Measurements from ENCODE around the gene SAPCD1. TPM values are rescaled to one million over a fixed set of nuclear protein-coding genes. Genes with fewer than 3 reads are reported as not detected.

SAPCD1 gene
- polyA plus RNA-seq, 1 of the 3 experiments (the other 2 are of a cell fraction), result 5.9 TPM

DNA sequence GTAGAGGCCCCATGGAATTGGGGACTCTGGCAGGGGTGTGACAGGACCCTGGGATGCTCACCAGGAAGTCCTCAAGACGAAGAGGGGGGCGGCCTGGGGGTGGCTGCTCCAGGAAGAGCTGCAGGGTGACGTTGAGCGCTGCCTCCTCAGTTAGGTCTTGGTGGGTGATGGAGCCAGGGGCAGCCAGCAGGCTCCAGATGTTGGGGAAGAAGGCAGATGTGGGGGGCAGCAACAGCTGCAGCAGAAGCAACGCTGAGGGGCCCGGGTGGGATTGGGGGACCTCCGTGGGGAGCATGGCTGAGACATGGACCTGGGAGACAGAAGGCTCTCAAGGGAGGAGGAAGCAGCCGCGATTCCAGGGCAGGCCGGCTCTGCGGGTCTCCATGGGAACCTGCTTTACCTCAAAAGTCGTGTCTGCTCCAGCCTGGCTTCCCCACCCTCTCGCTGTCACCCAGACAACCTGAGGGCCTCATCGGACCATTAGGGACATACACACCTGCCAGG, 14.1 kb downstream of the SAPCD1 start:
- TF ChIP-seq GABPA (IDR thresholded peaks at IDR 0.05; ENCODE audit: low read depth), result no peak
- Histone ChIP-seq H3K4me1 (ENCODE audit: control insufficient read depth in 1 of 2, insufficient read depth in 2 of 2, low read depth in 1 of 2, low read length in 1 of 2) (peaks cover 9 to 10% of the 10 kb centered on the region in 2 experiments; a peak in 2 of 4 replicates), H3K9me3 (no peaks in the 10 kb centered on the region), H3K9me2 (no peaks in the 10 kb centered on the region), H4K20me1 (ENCODE audit: insufficient read depth) (no peaks in the 10 kb centered on the region), H3K4me2 (peak overlapping the region; percentile 69), H3K9ac (0 out of 2 replicates have a peak overlapping the region, but pooled peaks have one; percentile 23), H3F3A (replicated peaks; ENCODE audit: insufficient read depth) (peaks cover 3% of the 10 kb centered on the region), H3K79me2 (ENCODE audit: insufficient read depth) (no peaks in the 10 kb centered on the region), H3K27me3 (ENCODE audit: insufficient read depth) (no peaks in the 10 kb centered on the region), H3K4me3 (ENCODE audit: low read depth in 2 of 2, low read length in 1 of 2) (no peak overlapping the region), H2AFZ (ENCODE audit: low read depth) (no peak overlapping the region), H3K27ac (ENCODE audit: low read depth in 2 of 2, low read length in 1 of 2) (no peak overlapping the region), H3K36me3 (replicated peaks in 1 of 2; ENCODE audit: control insufficient read depth in 1 of 2, insufficient read depth in 2 of 2, low read length in 1 of 2) (peaks cover 0 to 29% of the 10 kb centered on the region in 2 experiments)
- POLR2A ChIA-PET, result no interaction called here
- CTCF ChIA-PET, result interaction anchor here (2.0 to 9.9 kb wide), 2 partner anchors 9 to 14 kb away, joined by 8 to 62 read pairs; no protein-coding TSS in a partner anchor
- DNase-seq, result no peak
- 53% methylated on average over 13 of the region's 14 CpGs for WGBS (ENCODE audit: low lambda C conversion rate)

DNA sequence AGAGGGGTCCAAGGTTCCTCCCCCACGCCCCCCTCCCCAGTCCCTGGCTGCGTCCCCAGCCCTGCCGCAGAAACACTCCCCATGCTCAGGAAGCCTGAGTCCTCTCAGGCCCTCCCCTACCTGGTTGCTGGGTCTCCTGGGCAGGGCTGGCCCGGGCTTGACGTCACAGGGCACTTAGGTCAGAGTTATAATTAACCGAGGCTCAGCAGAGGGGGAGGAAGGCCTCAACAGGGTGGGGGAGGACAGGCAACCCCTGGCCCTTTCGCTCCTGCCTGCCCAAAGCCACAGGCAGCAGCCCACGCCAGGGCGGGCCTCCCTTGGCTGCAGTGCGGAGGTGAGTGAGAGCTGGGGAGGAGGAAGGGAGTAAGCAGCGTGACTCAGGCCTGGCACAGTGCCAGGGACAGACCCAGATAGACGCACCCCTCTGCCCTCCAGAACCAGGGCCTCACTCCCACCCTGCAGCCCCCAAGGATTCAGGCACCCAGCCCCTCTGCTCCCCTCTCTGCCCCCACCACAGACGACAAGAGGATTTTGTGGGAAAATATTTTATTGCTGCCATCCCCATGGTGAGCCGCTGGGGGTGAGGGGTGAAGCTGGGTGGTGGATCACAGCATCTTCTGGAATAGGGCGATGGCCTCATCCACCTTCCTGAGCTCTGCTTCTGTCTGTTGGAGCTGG, 14.7 kb downstream of the SAPCD1 start, which contains the start of gene VWA7:
TSS of gene VWA7 (minus strand) at position 340 of the 678 bp plus-strand sequence. CDS start 549 bp downstream, outside the sequence.
- DNase-seq, result peak; percentile 71
- ChIA-PET CTCF (interaction anchor here (0.9 to 9.9 kb wide), 5 partner anchors 8 to 196 kb away, joined by 3 to 62 read pairs (median 6); no protein-coding TSS in a partner anchor), POLR2A (no interaction called here)
- H3F3A ChIP-seq (replicated peaks; ENCODE audit: insufficient read depth), result peaks cover 3% of the 10 kb centered on the region
- H3K9ac ChIP-seq, result 0 out of 2 replicates have a peak within 1 kb of the TSS, but pooled peaks have one; percentile 23
- H3K4me3 ChIP-seq (ENCODE audit: low read depth in 2 of 2, low read length in 1 of 2), result no peak within 1 kb of the TSS
- H3K36me3 ChIP-seq (replicated peaks in 1 of 2; ENCODE audit: control insufficient read depth in 1 of 2, insufficient read depth in 2 of 2, low read length in 1 of 2), result peaks cover 0 to 35% of the 10 kb centered on the region in 2 experiments
- H3K79me2 ChIP-seq (ENCODE audit: insufficient read depth), result no peaks in the 10 kb centered on the region
- peaks cover 9 to 10% of the 10 kb centered on the region in 2 experiments; a peak in 2 of 4 replicates for H3K4me1 ChIP-seq (ENCODE audit: control insufficient read depth in 1 of 2, insufficient read depth in 2 of 2, low read depth in 1 of 2, low read length in 1 of 2)
- H3K27ac ChIP-seq (ENCODE audit: low read depth in 2 of 2, low read length in 1 of 2), result no peak within 1 kb of the TSS; a peak in 2 of 4 replicates
- no peak within 1 kb of the TSS for H2AFZ ChIP-seq (ENCODE audit: low read depth)
- H3K4me2 ChIP-seq, result peak within 1 kb of the TSS; percentile 69
- H3K27me3 ChIP-seq (ENCODE audit: insufficient read depth), result no peaks in the 10 kb centered on the region
- no peaks in the 10 kb centered on the region for H4K20me1 ChIP-seq (ENCODE audit: insufficient read depth)
- no peaks in the 10 kb centered on the region for H3K9me2 ChIP-seq
- H3K9me3 ChIP-seq, result no peaks in the 10 kb centered on the region
- 22% methylated on average over 8 of the region's 15 CpGs for whole genome bisulfite sequencing (ENCODE audit: low lambda C conversion rate)
- TF ChIP-seq, protein P1, sequence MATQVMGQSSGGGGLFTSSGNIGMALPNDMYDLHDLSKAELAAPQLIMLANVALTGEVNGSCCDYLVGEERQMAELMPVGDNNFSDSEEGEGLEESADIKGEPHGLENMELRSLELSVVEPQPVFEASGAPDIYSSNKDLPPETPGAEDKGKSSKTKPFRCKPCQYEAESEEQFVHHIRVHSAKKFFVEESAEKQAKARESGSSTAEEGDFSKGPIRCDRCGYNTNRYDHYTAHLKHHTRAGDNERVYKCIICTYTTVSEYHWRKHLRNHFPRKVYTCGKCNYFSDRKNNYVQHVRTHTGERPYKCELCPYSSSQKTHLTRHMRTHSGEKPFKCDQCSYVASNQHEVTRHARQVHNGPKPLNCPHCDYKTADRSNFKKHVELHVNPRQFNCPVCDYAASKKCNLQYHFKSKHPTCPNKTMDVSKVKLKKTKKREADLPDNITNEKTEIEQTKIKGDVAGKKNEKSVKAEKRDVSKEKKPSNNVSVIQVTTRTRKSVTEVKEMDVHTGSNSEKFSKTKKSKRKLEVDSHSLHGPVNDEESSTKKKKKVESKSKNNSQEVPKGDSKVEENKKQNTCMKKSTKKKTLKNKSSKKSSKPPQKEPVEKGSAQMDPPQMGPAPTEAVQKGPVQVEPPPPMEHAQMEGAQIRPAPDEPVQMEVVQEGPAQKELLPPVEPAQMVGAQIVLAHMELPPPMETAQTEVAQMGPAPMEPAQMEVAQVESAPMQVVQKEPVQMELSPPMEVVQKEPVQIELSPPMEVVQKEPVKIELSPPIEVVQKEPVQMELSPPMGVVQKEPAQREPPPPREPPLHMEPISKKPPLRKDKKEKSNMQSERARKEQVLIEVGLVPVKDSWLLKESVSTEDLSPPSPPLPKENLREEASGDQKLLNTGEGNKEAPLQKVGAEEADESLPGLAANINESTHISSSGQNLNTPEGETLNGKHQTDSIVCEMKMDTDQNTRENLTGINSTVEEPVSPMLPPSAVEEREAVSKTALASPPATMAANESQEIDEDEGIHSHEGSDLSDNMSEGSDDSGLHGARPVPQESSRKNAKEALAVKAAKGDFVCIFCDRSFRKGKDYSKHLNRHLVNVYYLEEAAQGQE (IDR thresholded peaks at IDR 0.05; ENCODE audit: low read depth, low read length), result no peak
- TF ChIP-seq, protein P2, sequence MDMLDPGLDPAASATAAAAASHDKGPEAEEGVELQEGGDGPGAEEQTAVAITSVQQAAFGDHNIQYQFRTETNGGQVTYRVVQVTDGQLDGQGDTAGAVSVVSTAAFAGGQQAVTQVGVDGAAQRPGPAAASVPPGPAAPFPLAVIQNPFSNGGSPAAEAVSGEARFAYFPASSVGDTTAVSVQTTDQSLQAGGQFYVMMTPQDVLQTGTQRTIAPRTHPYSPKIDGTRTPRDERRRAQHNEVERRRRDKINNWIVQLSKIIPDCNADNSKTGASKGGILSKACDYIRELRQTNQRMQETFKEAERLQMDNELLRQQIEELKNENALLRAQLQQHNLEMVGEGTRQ (IDR thresholded peaks at IDR 0.05; ENCODE audit: borderline replicate concordance, low read depth, low read length), result no peak
- TF ChIP-seq POLR2AphosphoS5 (IDR thresholded peaks at IDR 0.05; ENCODE audit: low read depth, low read length) (peak; percentile 40; the same call in 1 of the 2 replicates), FOXJ3 (CRISPR knock-in tag; IDR thresholded peaks at IDR 0.05) (no peak), NFIC (IDR thresholded peaks at IDR 0.05; ENCODE audit: borderline replicate concordance) (peak; percentile 95), MEF2A (IDR thresholded peaks at IDR 0.05; ENCODE audit: borderline replicate concordance, low read depth) (peak; percentile 54; the same call in 1 of the 2 replicates), EP300 (IDR thresholded peaks at IDR 0.05; ENCODE audit: borderline replicate concordance in 1 of 2, low read depth in 1 of 2, low read length in 1 of 2) (peak in 1 of 2 experiments; percentile 14; a peak in 1 of 4 replicates), NRF1 (IDR thresholded peaks at IDR 0.05; ENCODE audit: low read depth, low read length) (no peak), JUND (IDR thresholded peaks at IDR 0.05) (peak; percentile 63; the same call in 1 of the 2 replicates), TEAD4 (IDR thresholded peaks at IDR 0.05; ENCODE audit: borderline replicate concordance, insufficient read depth) (no peak), FOXM1 (IDR thresholded peaks at IDR 0.05; ENCODE audit: low read depth) (no peak), SMC3 (IDR thresholded peaks at IDR 0.05; ENCODE audit: low read depth, low read length) (no peak)
- TF ChIP-seq, protein P3, sequence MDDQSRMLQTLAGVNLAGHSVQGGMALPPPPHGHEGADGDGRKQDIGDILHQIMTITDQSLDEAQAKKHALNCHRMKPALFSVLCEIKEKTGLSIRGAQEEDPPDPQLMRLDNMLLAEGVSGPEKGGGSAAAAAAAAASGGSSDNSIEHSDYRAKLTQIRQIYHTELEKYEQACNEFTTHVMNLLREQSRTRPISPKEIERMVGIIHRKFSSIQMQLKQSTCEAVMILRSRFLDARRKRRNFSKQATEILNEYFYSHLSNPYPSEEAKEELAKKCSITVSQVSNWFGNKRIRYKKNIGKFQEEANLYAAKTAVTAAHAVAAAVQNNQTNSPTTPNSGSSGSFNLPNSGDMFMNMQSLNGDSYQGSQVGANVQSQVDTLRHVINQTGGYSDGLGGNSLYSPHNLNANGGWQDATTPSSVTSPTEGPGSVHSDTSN (IDR thresholded peaks at IDR 0.05), result peak; percentile 50
- TF ChIP-seq, protein P4, sequence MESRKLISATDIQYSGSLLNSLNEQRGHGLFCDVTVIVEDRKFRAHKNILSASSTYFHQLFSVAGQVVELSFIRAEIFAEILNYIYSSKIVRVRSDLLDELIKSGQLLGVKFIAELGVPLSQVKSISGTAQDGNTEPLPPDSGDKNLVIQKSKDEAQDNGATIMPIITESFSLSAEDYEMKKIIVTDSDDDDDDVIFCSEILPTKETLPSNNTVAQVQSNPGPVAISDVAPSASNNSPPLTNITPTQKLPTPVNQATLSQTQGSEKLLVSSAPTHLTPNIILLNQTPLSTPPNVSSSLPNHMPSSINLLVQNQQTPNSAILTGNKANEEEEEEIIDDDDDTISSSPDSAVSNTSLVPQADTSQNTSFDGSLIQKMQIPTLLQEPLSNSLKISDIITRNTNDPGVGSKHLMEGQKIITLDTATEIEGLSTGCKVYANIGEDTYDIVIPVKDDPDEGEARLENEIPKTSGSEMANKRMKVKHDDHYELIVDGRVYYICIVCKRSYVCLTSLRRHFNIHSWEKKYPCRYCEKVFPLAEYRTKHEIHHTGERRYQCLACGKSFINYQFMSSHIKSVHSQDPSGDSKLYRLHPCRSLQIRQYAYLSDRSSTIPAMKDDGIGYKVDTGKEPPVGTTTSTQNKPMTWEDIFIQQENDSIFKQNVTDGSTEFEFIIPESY (IDR thresholded peaks at IDR 0.05; ENCODE audit: borderline replicate concordance, low read depth), result peak; percentile 39; the same call in 1 of the 2 replicates
- TF ChIP-seq, protein P5, sequence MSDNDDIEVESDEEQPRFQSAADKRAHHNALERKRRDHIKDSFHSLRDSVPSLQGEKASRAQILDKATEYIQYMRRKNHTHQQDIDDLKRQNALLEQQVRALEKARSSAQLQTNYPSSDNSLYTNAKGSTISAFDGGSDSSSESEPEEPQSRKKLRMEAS (IDR thresholded peaks at IDR 0.05; ENCODE audit: low read depth), result peak; percentile 60; the same call in 1 of the 2 replicates
